HepG2 (cell line): ENCODE data around the gene GBP6. TPM values are rescaled to one million over a fixed set of nuclear protein-coding genes. Genes with fewer than 3 reads are reported as not detected.

Experiments used
- ATAC-seq: fragments of 200-7000 bp; cut with Tn5 transposase; 3 replicates; pipeline ENCODE4 v1.9.1; 2020; ENCODE audit warnings: mild to moderate bottlenecking, moderate library complexity
- BruUV-seq: library from RNA; stranded (reverse); fragments of 400-500 nt; replicated peaks from 2 replicates; lab custom pipeline; 2021; lab: Mats Ljungman, UMichigan
- CTCF ChIA-PET: fragments of 300-600 bp; formaldehyde crosslinking; extraction: SDS; loops from one replicate; lab custom pipeline; 2021; ENCODE audit warnings: low total read pairs, inconsistent platforms, low intra/inter-chr PET ratio; lab: Yijun Ruan, JAX
- POLR2A ChIA-PET: fragments of 350-600 bp; sonication (Branson Sonifier 250); formaldehyde crosslinking; loops from one replicate; lab custom pipeline; 2020; ENCODE audit warnings: antibody characterized with exemption, inconsistent platforms; lab: Yijun Ruan, JAX
- DNase-seq: peaks from one replicate; pipeline ENCODE4 v3.0.0-alpha.2; 2015; ENCODE audit warnings: low spot score
- FAIRE-seq: peaks from 3 replicates; lab custom pipeline; 2011; peaks lifted over from hg19 to GRCh38; lab: Jason Lieb, UNC
- H2AFZ ChIP-seq: one replicate; pipeline ENCODE4 v1.6.1; 2011; ENCODE audit warnings: low read length, inconsistent platforms
- H3K27ac ChIP-seq: fragments of 300-600 bp; 3 replicates; pipeline ENCODE4 v1.8.0; 2011; ENCODE audit warnings: mixed run types, mild to moderate bottlenecking, mixed read lengths, low read length, inconsistent platforms; ENCODE audit not compliant: insufficient read depth; ENCODE audit errors: extremely low read length
- H3K27me3 ChIP-seq, 2 experiments: fragments of 200-600 bp in 1 of 2; 2 replicates in 1 of 2; 3 replicates in 1 of 2; pipeline versions ENCODE4 v1.6.0 to v1.8.0; 2011; ENCODE audit warnings: low read length in 2 of 2, mild to moderate bottlenecking in 2 of 2, moderate library complexity in 2 of 2, inconsistent platforms in 1 of 2; ENCODE audit not compliant: insufficient read depth in 2 of 2, control insufficient read depth in 1 of 2
- H3K36me3 ChIP-seq, 2 experiments: fragments of 200-600 bp in 1 of 2; replicated peaks in 1 of 2; 2 replicates in 1 of 2; 3 replicates in 1 of 2; pipeline versions ENCODE4 v1.5.1 to v1.8.0; 2011; ENCODE audit warnings: low read length in 2 of 2, inconsistent platforms in 1 of 2; ENCODE audit not compliant: insufficient read depth in 2 of 2, control insufficient read depth in 1 of 2
- H3K4me1 ChIP-seq: 2 replicates; pipeline ENCODE4 v1.5.1; 2012; ENCODE audit warnings: low read length, inconsistent platforms; ENCODE audit not compliant: insufficient read depth
- H3K4me2 ChIP-seq: 2 replicates; pipeline ENCODE4 v1.6.0; 2011; ENCODE audit warnings: low read depth, low read length, inconsistent platforms
- H3K4me3 ChIP-seq, 3 experiments: fragments of 200-600 bp in 1 of 3; sonication (generic), shearing (Covaris generic) in 1 of 3; replicated peaks in 1 of 3; 2 replicates each; pipeline ENCODE4 v1.5.1; 2011 to 2016; ENCODE audit warnings: low read length in 3 of 3, inconsistent platforms in 2 of 3, low read depth in 2 of 3, mild to moderate bottlenecking in 2 of 3, control low read depth in 1 of 3, mixed read lengths in 1 of 3; ENCODE audit not compliant: insufficient read depth in 1 of 3
- H3K79me2 ChIP-seq: one replicate; pipeline ENCODE4 v1.6.1; 2011; ENCODE audit warnings: low read length, inconsistent platforms; ENCODE audit not compliant: insufficient read depth
- H3K9ac ChIP-seq: 2 replicates; pipeline ENCODE4 v1.6.0; 2011; ENCODE audit warnings: mild to moderate bottlenecking, low read depth, low read length, inconsistent platforms; ENCODE audit not compliant: insufficient read depth
- H3K9me3 ChIP-seq: 2 replicates; pipeline ENCODE4 v1.5.1; 2012; ENCODE audit warnings: mild to moderate bottlenecking, low read length
- H4K20me1 ChIP-seq: 2 replicates; pipeline ENCODE4 v1.6.0; 2011; ENCODE audit warnings: inconsistent platforms, mild to moderate bottlenecking, low read length, moderate library complexity; ENCODE audit not compliant: insufficient read depth
- DR1 ChIP-seq: sonication (generic); formaldehyde crosslinking; IDR thresholded peaks from 2 replicates; pipeline ENCODE4 v1.8.0; 2021; ENCODE audit warnings: mild to moderate bottlenecking, missing genetic modification reagents, inconsistent platforms
- GATAD1 ChIP-seq: IDR thresholded peaks from 2 replicates; pipeline ENCODE4 v1.6.1; 2016; ENCODE audit warnings: missing genetic modification reagents, missing compliant biosample characterization
- RFXAP ChIP-seq: sonication (generic); formaldehyde crosslinking; IDR thresholded peaks from 2 replicates; pipeline ENCODE4 v1.4.0; 2020; ENCODE audit warnings: missing genetic modification reagents, borderline replicate concordance
- TBX3 ChIP-seq: fragments of 450-650 bp; IDR thresholded peaks from 2 replicates; pipeline ENCODE4 v1.6.1; 2017; ENCODE audit warnings: antibody characterized with exemption, mild to moderate bottlenecking, inconsistent platforms, borderline replicate concordance
- ZNF317 ChIP-seq: sonication (generic); formaldehyde crosslinking; IDR thresholded peaks from 2 replicates; pipeline ENCODE4 v1.5.0; 2020; ENCODE audit warnings: mild to moderate bottlenecking, missing genetic modification reagents
- WGBS: methylation state at CpG from one replicate; pipeline ENCODE4 v1.1.6; 2017; ENCODE audit warnings: low lambda C conversion rate; 5-methylcytosine and 5-hydroxymethylcytosine counted together
- in situ Hi-C: cut with HindIII; loops from 2 replicates; pipeline ENCODE4 v1.10.0; 2017; ENCODE audit warnings: low pct_unique_long_range_greater_than_20kb; ENCODE audit not compliant: extremely low pct_ligation_motif_present
- intact Hi-C: fragments of 100-400 bp; cut with micrococcal nuclease; formaldehyde crosslinking; loops from one replicate; pipeline ENCODE4 v1.10.0; 2022; ENCODE audit not compliant: unreplicated experiment
- polyA plus RNA-seq, 8 experiments: library from polyadenylated mRNA; depleted of rRNA in 3 of 8; stranded (reverse) in 7 of 8; unstranded in 1 of 8; fragments of >200 nt; fragmentation: Illumina TruSeq in 4 of 8; extraction: Trizol in 4 of 8; gene quantifications; 2 replicates each; pipeline versions ENCODE4 v1.2.1 to v1.2.3, GENCODE V29; 2011 to 2016; ENCODE audit warnings: low read depth in 4 of 8, missing spikeins in 1 of 8, mixed read lengths in 1 of 8; ENCODE audit not compliant: insufficient read depth in 1 of 8
- total RNA-seq, 5 experiments: library from RNA; depleted of rRNA; stranded (reverse); fragments of >200 nt; fragmentation: Illumina TruSeq; extraction: Trizol; gene quantifications; 2 replicates each; pipeline ENCODE4 v1.2.3, GENCODE V29; 2016; ENCODE audit warnings: low read depth in 1 of 5
- TF ChIP-seq, protein P1 (sequence below): sonication (generic); formaldehyde crosslinking; IDR thresholded peaks from 2 replicates; pipeline ENCODE4 v1.4.0; 2020; ENCODE audit warnings: low read depth, missing genetic modification reagents
- TF ChIP-seq, protein P2 (sequence below): sonication (generic); formaldehyde crosslinking; IDR thresholded peaks from 2 replicates; pipeline ENCODE4 v1.4.0; 2020; ENCODE audit warnings: mild to moderate bottlenecking, missing genetic modification reagents

GBP6 gene
- total and polyA plus RNA-seq, 2 of the 13 experiments (the other 11 are each of a cell fraction or from before 2014, with no cell fraction given): not detected

DNA sequence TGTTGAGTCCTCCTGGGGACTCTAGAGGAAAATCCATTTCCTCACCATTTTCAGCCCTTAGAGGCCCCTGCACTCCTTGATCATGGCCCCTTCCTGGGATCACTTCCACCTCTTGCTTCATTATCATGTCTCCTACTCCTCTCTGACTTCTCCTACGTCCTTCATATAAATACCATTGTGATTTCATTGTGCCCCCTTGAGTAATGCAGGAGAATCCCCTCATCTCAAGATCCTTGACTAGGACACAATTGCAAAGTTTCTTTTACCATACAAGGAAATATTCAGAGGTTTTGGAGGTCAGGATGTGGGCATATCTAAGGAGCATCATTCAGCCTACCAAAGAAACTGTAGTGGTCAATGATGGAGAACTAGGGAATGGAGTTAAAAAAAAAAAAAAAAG lies 8.8 kb upstream of the GBP6 start:
- H3K4me2 ChIP-seq: no peak overlapping the region
- FAIRE-seq (no peak), ATAC-seq (no peak), DNase-seq (no peak)
- no peaks in the 10 kb centered on the region for H3K79me2 ChIP-seq
- H3K4me3 ChIP-seq: no peak overlapping the region
- H3K9ac ChIP-seq: no peak overlapping the region
- no peak overlapping the region for H3K27ac ChIP-seq
- no peak overlapping the region for H2AFZ ChIP-seq
- intact Hi-C loops: no loop called here
- WGBS: 12% methylated on average over 1 of the region's 1 CpG
- CTCF ChIA-PET: no interaction called here
- POLR2A ChIA-PET: no interaction called here
- H3K9me3 ChIP-seq: no peaks in the 10 kb centered on the region
- peaks cover 27% of the 10 kb centered on the region for H3K4me1 ChIP-seq
- in situ Hi-C loops: loop anchor here (25.0 kb wide), 1 partner anchor 268 kb away; no protein-coding TSS in a partner anchor
- H3K27me3 ChIP-seq: peaks cover 0 to 18% of the 10 kb centered on the region in 2 experiments; a peak in 2 of 5 replicates
- BruUV-seq: no TSS peak
- TF ChIP-seq ZNF317: no peak
- TF ChIP-seq DR1 (CRISPR knock-in tag): no peak
- no peak for TF ChIP-seq GATAD1 (CRISPR knock-in tag)
- no peak for TF ChIP-seq TBX3
- TF ChIP-seq, protein P1, sequence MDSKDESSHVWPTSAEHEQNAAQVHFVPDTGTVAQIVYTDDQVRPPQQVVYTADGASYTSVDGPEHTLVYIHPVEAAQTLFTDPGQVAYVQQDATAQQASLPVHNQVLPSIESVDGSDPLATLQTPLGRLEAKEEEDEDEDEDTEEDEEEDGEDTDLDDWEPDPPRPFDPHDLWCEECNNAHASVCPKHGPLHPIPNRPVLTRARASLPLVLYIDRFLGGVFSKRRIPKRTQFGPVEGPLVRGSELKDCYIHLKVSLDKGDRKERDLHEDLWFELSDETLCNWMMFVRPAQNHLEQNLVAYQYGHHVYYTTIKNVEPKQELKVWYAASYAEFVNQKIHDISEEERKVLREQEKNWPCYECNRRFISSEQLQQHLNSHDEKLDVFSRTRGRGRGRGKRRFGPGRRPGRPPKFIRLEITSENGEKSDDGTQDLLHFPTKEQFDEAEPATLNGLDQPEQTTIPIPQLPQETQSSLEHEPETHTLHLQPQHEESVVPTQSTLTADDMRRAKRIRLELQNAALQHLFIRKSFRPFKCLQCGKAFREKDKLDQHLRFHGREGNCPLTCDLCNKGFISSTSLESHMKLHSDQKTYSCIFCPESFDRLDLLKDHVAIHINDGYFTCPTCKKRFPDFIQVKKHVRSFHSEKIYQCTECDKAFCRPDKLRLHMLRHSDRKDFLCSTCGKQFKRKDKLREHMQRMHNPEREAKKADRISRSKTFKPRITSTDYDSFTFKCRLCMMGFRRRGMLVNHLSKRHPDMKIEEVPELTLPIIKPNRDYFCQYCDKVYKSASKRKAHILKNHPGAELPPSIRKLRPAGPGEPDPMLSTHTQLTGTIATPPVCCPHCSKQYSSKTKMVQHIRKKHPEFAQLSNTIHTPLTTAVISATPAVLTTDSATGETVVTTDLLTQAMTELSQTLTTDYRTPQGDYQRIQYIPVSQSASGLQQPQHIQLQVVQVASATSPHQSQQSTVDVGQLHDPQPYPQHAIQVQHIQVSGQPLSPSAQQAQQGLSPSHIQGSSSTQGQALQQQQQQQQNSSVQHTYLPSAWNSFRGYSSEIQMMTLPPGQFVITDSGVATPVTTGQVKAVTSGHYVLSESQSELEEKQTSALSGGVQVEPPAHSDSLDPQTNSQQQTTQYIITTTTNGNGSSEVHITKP (CRISPR knock-in tag): no peak
- TF ChIP-seq, protein P2, sequence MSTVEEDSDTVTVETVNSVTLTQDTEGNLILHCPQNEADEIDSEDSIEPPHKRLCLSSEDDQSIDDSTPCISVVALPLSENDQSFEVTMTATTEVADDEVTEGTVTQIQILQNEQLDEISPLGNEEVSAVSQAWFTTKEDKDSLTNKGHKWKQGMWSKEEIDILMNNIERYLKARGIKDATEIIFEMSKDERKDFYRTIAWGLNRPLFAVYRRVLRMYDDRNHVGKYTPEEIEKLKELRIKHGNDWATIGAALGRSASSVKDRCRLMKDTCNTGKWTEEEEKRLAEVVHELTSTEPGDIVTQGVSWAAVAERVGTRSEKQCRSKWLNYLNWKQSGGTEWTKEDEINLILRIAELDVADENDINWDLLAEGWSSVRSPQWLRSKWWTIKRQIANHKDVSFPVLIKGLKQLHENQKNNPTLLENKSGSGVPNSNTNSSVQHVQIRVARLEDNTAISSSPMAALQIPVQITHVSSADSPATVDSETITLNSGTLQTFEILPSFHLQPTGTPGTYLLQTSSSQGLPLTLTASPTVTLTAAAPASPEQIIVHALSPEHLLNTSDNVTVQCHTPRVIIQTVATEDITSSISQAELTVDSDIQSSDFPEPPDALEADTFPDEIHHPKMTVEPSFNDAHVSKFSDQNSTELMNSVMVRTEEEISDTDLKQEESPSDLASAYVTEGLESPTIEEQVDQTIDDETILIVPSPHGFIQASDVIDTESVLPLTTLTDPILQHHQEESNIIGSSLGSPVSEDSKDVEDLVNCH: no peak
- TF ChIP-seq RFXAP (CRISPR knock-in tag): no peak
- no peaks in the 10 kb centered on the region for H3K36me3 ChIP-seq
- no peaks in the 10 kb centered on the region for H4K20me1 ChIP-seq
